WERI-Rb-1 (cell line): ENCODE data around the gene GALR1.
A peak's percentile ranks its signal among the peaks of the same experiment; 100 is the strongest.

Source experiments
- DNase-seq: peaks from one replicate; pipeline ENCODE4 v3.0.0-alpha.2; 2020
- H3K27ac ChIP-seq: fragments of 250-450 bp; sonication (Bioruptor Pico); 2 replicates; pipeline ENCODE4 v1.5.1; 2020; ENCODE audit warnings: mild to moderate bottlenecking, moderate library complexity
- H3K27me3 ChIP-seq: fragments of 250-450 bp; sonication (Bioruptor Pico); 2 replicates; pipeline ENCODE4 v1.5.1; 2021; ENCODE audit warnings: mild to moderate bottlenecking, low read depth, moderate library complexity; ENCODE audit not compliant: insufficient read depth, severe bottlenecking
- H3K36me3 ChIP-seq: fragments of 250-450 bp; sonication (Bioruptor Pico); 2 replicates; pipeline ENCODE4 v1.5.1; 2020; ENCODE audit warnings: mild to moderate bottlenecking, moderate library complexity
- H3K4me3 ChIP-seq: 2 replicates; pipeline ENCODE4 v1.5.1; 2011; ENCODE audit warnings: low read depth, mild to moderate bottlenecking, control low read depth, low read length
- H3K9me3 ChIP-seq: fragments of 250-450 bp; sonication (Bioruptor Pico); 2 replicates; pipeline ENCODE4 v1.5.1; 2021; ENCODE audit warnings: mild to moderate bottlenecking, moderate library complexity; ENCODE audit not compliant: severe bottlenecking
- TF ChIP-seq, protein P1 (sequence below): IDR thresholded peaks from 2 replicates; pipeline ENCODE4 v1.5.1; 2011; ENCODE audit warnings: low read depth, mild to moderate bottlenecking, control low read depth, inconsistent platforms, low read length

The GALR1 gene

DNA sequence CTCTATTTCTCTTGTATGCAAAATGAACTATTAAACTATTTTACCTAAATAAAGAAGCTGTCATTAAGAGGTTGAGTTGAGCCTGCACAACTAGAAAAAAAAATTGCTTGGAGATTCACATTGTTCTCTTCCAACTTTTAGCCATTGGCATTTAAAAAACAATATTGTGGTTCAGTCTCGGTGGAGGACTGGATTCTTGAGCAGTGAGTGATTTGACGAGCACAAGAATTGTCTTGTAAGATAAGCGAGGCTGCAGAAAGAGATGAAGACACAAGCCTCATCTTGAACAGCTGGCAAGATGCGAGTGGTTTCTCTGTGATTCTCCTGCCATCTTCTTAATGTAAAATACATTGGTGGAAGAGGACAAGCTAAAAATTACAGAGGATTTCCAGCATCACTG lies 67.0 kb downstream of the GALR1 start:
- no peak for DNase-seq
- Histone ChIP-seq H3K27ac (no peak overlapping the region), H3K36me3 (no peaks in the 10 kb centered on the region), H3K9me3 (no peaks in the 10 kb centered on the region), H3K27me3 (no peaks in the 10 kb centered on the region), H3K4me3 (no peak overlapping the region)
- TF ChIP-seq, protein P1, sequence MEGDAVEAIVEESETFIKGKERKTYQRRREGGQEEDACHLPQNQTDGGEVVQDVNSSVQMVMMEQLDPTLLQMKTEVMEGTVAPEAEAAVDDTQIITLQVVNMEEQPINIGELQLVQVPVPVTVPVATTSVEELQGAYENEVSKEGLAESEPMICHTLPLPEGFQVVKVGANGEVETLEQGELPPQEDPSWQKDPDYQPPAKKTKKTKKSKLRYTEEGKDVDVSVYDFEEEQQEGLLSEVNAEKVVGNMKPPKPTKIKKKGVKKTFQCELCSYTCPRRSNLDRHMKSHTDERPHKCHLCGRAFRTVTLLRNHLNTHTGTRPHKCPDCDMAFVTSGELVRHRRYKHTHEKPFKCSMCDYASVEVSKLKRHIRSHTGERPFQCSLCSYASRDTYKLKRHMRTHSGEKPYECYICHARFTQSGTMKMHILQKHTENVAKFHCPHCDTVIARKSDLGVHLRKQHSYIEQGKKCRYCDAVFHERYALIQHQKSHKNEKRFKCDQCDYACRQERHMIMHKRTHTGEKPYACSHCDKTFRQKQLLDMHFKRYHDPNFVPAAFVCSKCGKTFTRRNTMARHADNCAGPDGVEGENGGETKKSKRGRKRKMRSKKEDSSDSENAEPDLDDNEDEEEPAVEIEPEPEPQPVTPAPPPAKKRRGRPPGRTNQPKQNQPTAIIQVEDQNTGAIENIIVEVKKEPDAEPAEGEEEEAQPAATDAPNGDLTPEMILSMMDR, result no peak

DNA sequence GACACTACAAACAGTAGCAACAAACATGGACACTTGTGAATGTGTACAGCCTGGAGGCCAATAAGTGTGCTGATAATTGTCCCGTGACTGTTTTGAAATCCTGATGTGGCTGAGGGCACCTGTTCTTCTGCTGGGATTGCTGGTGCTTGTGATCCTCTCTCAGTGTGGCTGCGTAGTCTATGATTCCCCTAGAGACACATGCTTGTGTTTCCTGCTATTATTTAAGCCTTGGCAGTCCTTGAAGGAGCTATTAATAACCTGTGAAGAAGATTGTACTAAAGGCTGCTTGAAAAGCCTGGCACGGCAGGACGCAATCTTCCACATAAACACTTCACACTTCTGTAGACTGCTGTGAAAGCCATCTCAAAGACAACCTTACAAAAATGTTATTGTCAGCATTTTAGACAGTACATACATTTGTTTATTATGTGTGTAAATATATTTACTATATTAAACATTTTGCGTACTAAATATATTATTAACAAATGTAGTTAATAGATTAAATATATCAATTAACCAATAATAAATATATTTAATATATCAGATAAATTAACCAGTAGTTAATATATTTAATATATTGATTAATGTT lies 71.4 kb downstream of the GALR1 start:
- TF ChIP-seq, protein P1, result no peak
- Histone ChIP-seq H3K27me3 (no peaks in the 10 kb centered on the region), H3K27ac (no peak overlapping the region), H3K4me3 (no peak overlapping the region), H3K36me3 (no peaks in the 10 kb centered on the region), H3K9me3 (no peaks in the 10 kb centered on the region)
- DNase-seq, result no peak

DNA sequence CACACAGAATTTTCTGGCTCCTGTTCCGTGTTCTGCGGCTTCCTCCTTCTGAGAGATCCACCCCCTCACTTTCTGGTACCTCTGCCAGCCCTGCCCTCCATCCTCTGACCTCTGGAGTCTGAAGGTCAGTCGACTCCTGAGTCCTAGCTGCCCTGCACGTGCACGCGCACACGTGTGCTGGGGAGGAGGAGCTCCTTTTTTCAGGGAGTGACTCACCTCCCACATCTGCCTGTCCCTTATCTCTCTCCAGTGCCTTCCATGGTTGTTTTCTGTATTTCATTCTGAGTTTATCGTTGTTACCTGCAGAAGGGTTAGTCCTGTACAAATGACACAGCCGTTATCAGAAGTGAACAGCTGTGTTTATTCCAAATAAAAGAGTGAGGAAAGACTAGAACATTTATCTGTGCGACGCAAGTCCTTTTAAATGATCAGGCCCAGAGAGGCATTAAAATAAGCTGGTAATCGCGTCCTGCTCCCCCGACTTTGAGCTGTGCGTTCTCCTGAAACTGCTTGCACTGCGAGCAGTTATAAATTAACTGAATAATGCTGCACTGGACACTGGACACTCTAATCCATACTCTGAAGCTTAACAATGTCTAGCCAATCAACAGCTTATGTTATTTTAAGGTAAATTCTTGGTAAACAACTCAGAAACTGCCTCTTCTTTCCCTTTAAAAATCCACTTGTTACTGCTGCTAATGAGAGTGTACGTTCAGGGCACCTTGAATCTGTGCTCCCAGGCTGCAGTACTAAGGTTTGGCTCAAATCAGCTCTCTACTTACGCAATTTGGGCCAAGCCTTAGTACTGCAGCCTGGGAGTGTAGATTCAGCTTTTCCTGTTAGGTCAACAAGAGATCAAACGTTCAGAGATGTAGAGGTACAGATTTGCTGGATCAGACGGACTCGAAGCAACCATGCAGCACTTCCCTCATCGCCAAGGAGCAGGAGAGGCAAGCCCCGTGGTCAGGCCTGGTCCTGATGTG lies 72.5 kb downstream of the GALR1 start:
- Histone ChIP-seq H3K9me3 (no peaks in the 10 kb centered on the region), H3K4me3 (peak overlapping the region; percentile 22), H3K36me3 (no peaks in the 10 kb centered on the region), H3K27ac (peak overlapping the region; percentile 17), H3K27me3 (no peaks in the 10 kb centered on the region)
- TF ChIP-seq, protein P1, result no peak
- peak; percentile 47 for DNase-seq

DNA sequence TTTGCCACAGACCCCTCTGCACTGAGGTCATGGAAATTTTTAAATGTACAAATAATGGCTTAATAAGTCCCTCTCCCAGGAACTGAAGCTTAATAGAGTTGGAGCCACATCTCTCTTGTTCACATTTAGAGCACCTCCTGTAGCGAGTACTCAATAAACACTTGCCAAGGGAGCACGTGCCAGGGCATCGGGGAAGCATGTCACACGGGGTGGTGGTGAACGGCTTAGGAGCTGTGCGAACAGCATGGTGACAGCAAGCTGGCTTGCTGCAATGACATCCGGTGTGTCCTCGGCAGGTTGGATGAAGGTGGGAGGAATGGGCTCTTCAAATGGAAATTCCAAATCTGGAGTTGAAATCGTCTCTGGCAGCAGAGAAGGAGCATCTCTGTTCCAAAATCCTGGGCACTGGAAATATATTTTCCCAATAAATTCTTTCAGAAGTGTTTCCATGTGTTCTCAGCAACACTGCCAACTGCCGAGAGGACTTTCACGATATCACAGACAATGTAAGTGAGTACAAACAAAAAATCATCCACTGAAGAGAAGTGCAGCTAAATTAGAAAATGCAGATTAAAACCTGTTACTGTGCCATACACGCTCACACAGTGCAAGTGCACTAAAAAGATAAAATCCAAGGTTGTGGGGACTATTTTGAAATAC lies 74.1 kb downstream of the GALR1 start:
- Histone ChIP-seq H3K4me3 (no peak overlapping the region), H3K36me3 (no peaks in the 10 kb centered on the region), H3K27ac (no peak overlapping the region), H3K27me3 (no peaks in the 10 kb centered on the region), H3K9me3 (no peaks in the 10 kb centered on the region)
- DNase-seq, result no peak
- TF ChIP-seq, protein P1, result no peak
